Keratinocyte (primary cell): ENCODE data around the gene LDB2. TPM values are rescaled to one million over a fixed set of nuclear protein-coding genes. Genes with fewer than 3 reads are reported as not detected.

Experiments used
- DNase-seq: peaks from one replicate; pipeline ENCODE4 v3.0.0-alpha.2; 2011; ENCODE audit warnings: low read depth, missing footprints, low spot score
- FAIRE-seq: peaks from 2 replicates; lab custom pipeline; 2011; peaks lifted over from hg19 to GRCh38; lab: Jason Lieb, UNC
- H2AFZ ChIP-seq: 2 replicates; pipeline ENCODE4 v1.6.0; 2012; ENCODE audit warnings: low read length, control low read depth, inconsistent platforms; ENCODE audit not compliant: control insufficient read depth
- H3K27ac ChIP-seq: 2 replicates; pipeline ENCODE4 v1.5.1; 2011; ENCODE audit warnings: low read length; ENCODE audit not compliant: control insufficient read depth, insufficient read depth
- H3K27me3 ChIP-seq: 3 replicates; pipeline ENCODE4 v1.6.0; 2011; ENCODE audit warnings: low read length; ENCODE audit not compliant: control insufficient read depth, insufficient read depth; ENCODE audit errors: extremely low read depth
- H3K36me3 ChIP-seq, 2 experiments: 2 replicates in 1 of 2; 3 replicates in 1 of 2; pipeline ENCODE4 v1.5.1; 2011; ENCODE audit warnings: low read length in 2 of 2, mild to moderate bottlenecking in 1 of 2; ENCODE audit not compliant: control insufficient read depth in 2 of 2, insufficient read depth in 2 of 2; ENCODE audit errors: extremely low read depth in 1 of 2
- H3K4me1 ChIP-seq: 3 replicates; pipeline ENCODE4 v1.5.1; 2011; ENCODE audit warnings: low read length; ENCODE audit not compliant: control insufficient read depth, insufficient read depth; ENCODE audit errors: extremely low read depth
- H3K4me2 ChIP-seq: 3 replicates; pipeline ENCODE4 v1.6.0; 2011; ENCODE audit warnings: low read depth, low read length; ENCODE audit not compliant: control insufficient read depth, insufficient read depth; ENCODE audit errors: extremely low read depth
- H3K4me3 ChIP-seq, 3 experiments: fragments of 200-600 bp in 1 of 3; sonication (generic) in 1 of 3; 2 replicates in 2 of 3; 3 replicates in 1 of 3; pipeline ENCODE4 v1.5.1; 2011 to 2016; ENCODE audit warnings: low read length in 3 of 3, mild to moderate bottlenecking in 3 of 3, control low read depth in 2 of 3, inconsistent platforms in 1 of 3, low read depth in 1 of 3, mixed read lengths in 1 of 3, mixed run types in 1 of 3, moderate library complexity in 1 of 3; ENCODE audit not compliant: control insufficient read depth in 2 of 3, insufficient read depth in 2 of 3; ENCODE audit errors: extremely low read depth in 1 of 3
- H3K79me2 ChIP-seq: 2 replicates; pipeline ENCODE4 v1.6.0; 2012; ENCODE audit warnings: low read length; ENCODE audit not compliant: control insufficient read depth, insufficient read depth
- H3K9ac ChIP-seq: 3 replicates; pipeline ENCODE4 v1.6.0; 2011; ENCODE audit warnings: low read length; ENCODE audit not compliant: control insufficient read depth, insufficient read depth; ENCODE audit errors: extremely low read depth
- H3K9me1 ChIP-seq: 3 replicates; pipeline ENCODE4 v1.6.0; 2011; ENCODE audit warnings: low read length; ENCODE audit not compliant: control insufficient read depth, insufficient read depth; ENCODE audit errors: extremely low read depth
- H3K9me3 ChIP-seq: 2 replicates; pipeline ENCODE4 v1.5.1; 2012; ENCODE audit warnings: low read depth, low read length; ENCODE audit not compliant: control insufficient read depth
- H4K20me1 ChIP-seq: 3 replicates; pipeline ENCODE4 v1.6.0; 2011; ENCODE audit warnings: low read length; ENCODE audit not compliant: control insufficient read depth, insufficient read depth; ENCODE audit errors: extremely low read depth
- EZH2 ChIP-seq: IDR thresholded peaks from one replicate; pipeline ENCODE4 v1.6.1; 2012; ENCODE audit warnings: inconsistent platforms, mild to moderate bottlenecking, low read length, moderate library complexity
- dilution Hi-C: fragments of 300-500 bp; cut with MboI; formaldehyde crosslinking; loops from one replicate; pipeline ENCODE4 v1.7.0; 2020; ENCODE audit warnings: low sequenced_read_pairs; ENCODE audit not compliant: extremely low pct_ligation_motif_present
- polyA plus RNA-seq, 5 experiments: library from polyadenylated mRNA; depleted of rRNA in 3 of 5; stranded (reverse) in 3 of 5; stranded (forward) in 1 of 5; unstranded in 1 of 5; fragments of >200 nt; gene quantifications; 1 replicate in 1 of 5; 2 replicates in 3 of 5; 3 replicates in 1 of 5; pipeline versions ENCODE4 v1.2.1 to v1.2.3, GENCODE V29; 2011 to 2012; ENCODE audit warnings: missing spikeins in 2 of 5, low read depth in 1 of 5, low replicate concordance in 1 of 5
- TF ChIP-seq, protein P1 (sequence below), 3 experiments: IDR thresholded peaks in 1 of 3; conservative IDR thresholded peaks in 1 of 3; optimal IDR thresholded peaks in 1 of 3; 2 replicates in 2 of 3; 3 replicates in 1 of 3; pipeline versions ENCODE3 to v1.5.1; 2011; ENCODE audit warnings: low read length in 3 of 3, mild to moderate bottlenecking in 3 of 3, moderate library complexity in 2 of 3, control low read depth in 1 of 3, inconsistent platforms in 1 of 3; ENCODE audit not compliant: insufficient read depth in 2 of 3; ENCODE audit errors: extremely low read depth in 1 of 3

Gene LDB2
- polyA plus RNA-seq, 1 donor (not counting 4 experiments of a cell fraction or from before 2014, with no cell fraction given) = not detected

- H3K4me3 ChIP-seq = no peak overlapping the region
- no peak overlapping the region for H3K27ac ChIP-seq
- H3K79me2 ChIP-seq = no peaks in the 10 kb centered on the region
- H4K20me1 ChIP-seq = no peaks in the 10 kb centered on the region
- no peak for DNase-seq
- no peaks in the 10 kb centered on the region for H3K9me1 ChIP-seq
- H3K4me1 ChIP-seq = no peaks in the 10 kb centered on the region
- no peak for FAIRE-seq
- dilution Hi-C loops = no loop called here
- no peak overlapping the region for H2AFZ ChIP-seq
- H3K27me3 ChIP-seq = no peaks in the 10 kb centered on the region
- H3K4me2 ChIP-seq = no peak overlapping the region
- no peaks in the 10 kb centered on the region for H3K36me3 ChIP-seq
- TF ChIP-seq, protein P1, sequence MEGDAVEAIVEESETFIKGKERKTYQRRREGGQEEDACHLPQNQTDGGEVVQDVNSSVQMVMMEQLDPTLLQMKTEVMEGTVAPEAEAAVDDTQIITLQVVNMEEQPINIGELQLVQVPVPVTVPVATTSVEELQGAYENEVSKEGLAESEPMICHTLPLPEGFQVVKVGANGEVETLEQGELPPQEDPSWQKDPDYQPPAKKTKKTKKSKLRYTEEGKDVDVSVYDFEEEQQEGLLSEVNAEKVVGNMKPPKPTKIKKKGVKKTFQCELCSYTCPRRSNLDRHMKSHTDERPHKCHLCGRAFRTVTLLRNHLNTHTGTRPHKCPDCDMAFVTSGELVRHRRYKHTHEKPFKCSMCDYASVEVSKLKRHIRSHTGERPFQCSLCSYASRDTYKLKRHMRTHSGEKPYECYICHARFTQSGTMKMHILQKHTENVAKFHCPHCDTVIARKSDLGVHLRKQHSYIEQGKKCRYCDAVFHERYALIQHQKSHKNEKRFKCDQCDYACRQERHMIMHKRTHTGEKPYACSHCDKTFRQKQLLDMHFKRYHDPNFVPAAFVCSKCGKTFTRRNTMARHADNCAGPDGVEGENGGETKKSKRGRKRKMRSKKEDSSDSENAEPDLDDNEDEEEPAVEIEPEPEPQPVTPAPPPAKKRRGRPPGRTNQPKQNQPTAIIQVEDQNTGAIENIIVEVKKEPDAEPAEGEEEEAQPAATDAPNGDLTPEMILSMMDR (optimal IDR thresholded peaks at IDR 0.05 in 1 of 3, IDR thresholded peaks at IDR 0.05 in 1 of 3, conservative IDR thresholded peaks at IDR 0.05 in 1 of 3; ENCODE audit: extremely low read depth in 1 of 3, insufficient read depth in 2 of 3, low read length in 3 of 3) = peak in 2 of 3 experiments; percentile 9 to 42
- TF ChIP-seq EZH2 = no peak
- H3K9ac ChIP-seq = no peak overlapping the region
- no peaks in the 10 kb centered on the region for H3K9me3 ChIP-seq
These were observed 15.8 kb upstream of the LDB2 start for GRCh38 chr4:16914208-16914607.

- H3K36me3 ChIP-seq = no peaks in the 10 kb centered on the region
- no peaks in the 10 kb centered on the region for H3K79me2 ChIP-seq
- H3K9ac ChIP-seq = no peak overlapping the region
- no peak overlapping the region for H3K4me3 ChIP-seq
- H2AFZ ChIP-seq = no peak overlapping the region
- H4K20me1 ChIP-seq = no peaks in the 10 kb centered on the region
- no peak for TF ChIP-seq EZH2
- TF ChIP-seq, protein P1 (optimal IDR thresholded peaks at IDR 0.05 in 1 of 3, IDR thresholded peaks at IDR 0.05 in 1 of 3, conservative IDR thresholded peaks at IDR 0.05 in 1 of 3; ENCODE audit: extremely low read depth in 1 of 3, insufficient read depth in 2 of 3, low read length in 3 of 3) = no peak
- no peak for FAIRE-seq
- DNase-seq = no peak
- no peak overlapping the region for H3K27ac ChIP-seq
- H3K4me1 ChIP-seq = no peaks in the 10 kb centered on the region
- H3K9me1 ChIP-seq = no peaks in the 10 kb centered on the region
- dilution Hi-C loops = no loop called here
- H3K9me3 ChIP-seq = no peaks in the 10 kb centered on the region
- H3K27me3 ChIP-seq = no peaks in the 10 kb centered on the region
- no peak overlapping the region for H3K4me2 ChIP-seq
These were observed 14.5 kb upstream of the LDB2 start for GRCh38 chr4:16912896-16913295.
